Muscle of leg (tissue), 11 donors: ENCODE measurements around the gene SOWAHA. TPM values are rescaled to one million over a fixed set of nuclear protein-coding genes. Genes with fewer than 3 reads are reported as not detected.
"Not testable (repeated sequence)": the region's sequence is repeated elsewhere in the genome, so short reads cannot be mapped to it uniquely, and the experiment has no call there.

ENCODE experiments used
- DNase-seq: peaks from one replicate; pipeline ENCODE4 v3.0.0; 2013
- H3K27ac ChIP-seq: one replicate; pipeline ENCODE4 v1.5.1; 2013; ENCODE audit warnings: mild to moderate bottlenecking, low read length, control low read depth
- H3K27me3 ChIP-seq: one replicate; pipeline ENCODE4 v1.6.1; 2013; ENCODE audit warnings: low read length; ENCODE audit not compliant: control insufficient read depth, insufficient read depth
- H3K36me3 ChIP-seq: one replicate; pipeline ENCODE4 v1.6.1; 2013; ENCODE audit warnings: low read length; ENCODE audit not compliant: control insufficient read depth, insufficient read depth
- H3K4me1 ChIP-seq: one replicate; pipeline ENCODE4 v1.6.1; 2013; ENCODE audit warnings: low read length; ENCODE audit not compliant: control insufficient read depth, insufficient read depth
- H3K4me3 ChIP-seq: one replicate; pipeline ENCODE4 v1.5.1; 2013; ENCODE audit warnings: low read length, control low read depth
- H3K9me3 ChIP-seq: replicated peaks from 2 replicates; pipeline ENCODE4 v1.6.1; 2013; ENCODE audit warnings: low read depth, low read length; ENCODE audit not compliant: control insufficient read depth
- WGBS: methylation state at CpG from one replicate; pipeline ENCODE4 v1.1.5; 2013; ENCODE audit warnings: missing lambda C conversion rate; ENCODE audit not compliant: insufficient coverage; 5-methylcytosine and 5-hydroxymethylcytosine counted together
- polyA plus RNA-seq, 8 donors: library from polyadenylated mRNA; unstranded; fragments of 120-200 nt; gene quantifications; one replicate each; pipeline versions ENCODE4 v1.2.1 to v1.2.3, GENCODE V29; 2013; ENCODE audit warnings: inconsistent platforms in 1 of 8, low replicate concordance in 1 of 8; ENCODE audit not compliant: insufficient read length in 8 of 8, insufficient read depth in 1 of 8
- total RNA-seq: library from RNA; stranded (reverse); fragments of 120-200 nt; gene quantifications from one replicate; pipeline ENCODE4 v1.2.4, GENCODE V29; 2013

Gene SOWAHA
- total and polyA plus RNA-seq, 9 donors, result 0.04 to 2.5 (median 0.11) TPM; not detected in 1

- H3K9me3 ChIP-seq, H3K4me1 ChIP-seq, H3K36me3 ChIP-seq, H3K4me3 ChIP-seq, H3K27ac ChIP-seq, DNase-seq: not testable (repeated sequence)
- no CpG with 5 or more reads among the region's 6 CpGs for WGBS
- peaks cover 31% of the 10 kb centered on the region for H3K27me3 ChIP-seq
These were observed 7.2 kb upstream of the SOWAHA start for GRCh38 chr5:132805872-132806271.

GRCh38 chr5:132806804-132807162, 6.3 kb upstream of the SOWAHA start:
- not testable (repeated sequence) for H3K27ac ChIP-seq, H3K4me1 ChIP-seq, H3K36me3 ChIP-seq, DNase-seq, H3K4me3 ChIP-seq, H3K9me3 ChIP-seq
- 88% methylated on average over 7 of the region's 12 CpGs for WGBS
- peaks cover 37% of the 10 kb centered on the region for H3K27me3 ChIP-seq

- 64% methylated on average over 3 of the region's 12 CpGs for WGBS
- Histone ChIP-seq H3K27ac (no peak overlapping the region), H3K4me3 (no peak overlapping the region), H3K9me3 (no peaks in the 10 kb centered on the region), H3K36me3 (no peaks in the 10 kb centered on the region), H3K27me3 (peaks cover 40% of the 10 kb centered on the region), H3K4me1 (no peaks in the 10 kb centered on the region)
- no peak for DNase-seq
These were observed 5.8 kb upstream of the SOWAHA start for GRCh38 chr5:132807163-132807838.

- peaks cover 44% of the 10 kb centered on the region for H3K27me3 ChIP-seq
- no peak for DNase-seq
- no peak overlapping the region for H3K27ac ChIP-seq
- peaks cover 3% of the 10 kb centered on the region for H3K4me1 ChIP-seq
- WGBS, result no CpG with 5 or more reads among the region's 2 CpGs
- no peak overlapping the region for H3K4me3 ChIP-seq
- no peaks in the 10 kb centered on the region for H3K9me3 ChIP-seq
- no peaks in the 10 kb centered on the region for H3K36me3 ChIP-seq
These were observed 4.7 kb upstream of the SOWAHA start for GRCh38 chr5:132808448-132808847.

GRCh38 chr5:132808866-132809265, 4.2 kb upstream of the SOWAHA start:
- Histone ChIP-seq H3K36me3 (no peaks in the 10 kb centered on the region), H3K27ac (no peak overlapping the region), H3K9me3 (no peaks in the 10 kb centered on the region), H3K4me1 (peaks cover 4% of the 10 kb centered on the region), H3K4me3 (no peak overlapping the region), H3K27me3 (peaks cover 48% of the 10 kb centered on the region)
- DNase-seq, result no peak
- WGBS, result 35% methylated on average over 2 of the region's 3 CpGs

GRCh38 chr5:132810605-132811004, 2.5 kb upstream of the SOWAHA start:
- H3K9me3 ChIP-seq, result no peaks in the 10 kb centered on the region
- WGBS, result 63% methylated on average over 1 of the region's 5 CpGs
- H3K36me3 ChIP-seq, result no peaks in the 10 kb centered on the region
- peaks cover 4% of the 10 kb centered on the region for H3K4me1 ChIP-seq
- H3K27me3 ChIP-seq, result peaks cover 62% of the 10 kb centered on the region
- DNase-seq, result no peak
- no peak overlapping the region for H3K27ac ChIP-seq
- H3K4me3 ChIP-seq, result no peak overlapping the region

- Histone ChIP-seq H3K4me3 (no peak overlapping the region), H3K9me3 (no peaks in the 10 kb centered on the region), H3K4me1 (peaks cover 4% of the 10 kb centered on the region), H3K36me3 (no peaks in the 10 kb centered on the region), H3K27ac (no peak overlapping the region), H3K27me3 (peaks cover 61% of the 10 kb centered on the region)
- DNase-seq, result no peak
- 28% methylated on average over 10 of the region's 18 CpGs for WGBS
These were observed 858 bp upstream of the SOWAHA start for GRCh38 chr5:132812123-132812765.

- DNase-seq, result no peak
- Histone ChIP-seq H3K4me3 (no peak overlapping the region), H3K36me3 (no peaks in the 10 kb centered on the region), H3K4me1 (peaks cover 4% of the 10 kb centered on the region), H3K27me3 (peaks cover 60% of the 10 kb centered on the region), H3K27ac (no peak overlapping the region), H3K9me3 (no peaks in the 10 kb centered on the region)
- WGBS, result 2% methylated on average over 110 of the region's 110 CpGs
These were observed 749 bp downstream of the SOWAHA start for GRCh38 chr5:132813599-132814502.

GRCh38 chr5:132814503-132815294, 1.6 kb downstream of the SOWAHA start:
- H3K4me1 ChIP-seq, result peaks cover 8% of the 10 kb centered on the region
- no peak overlapping the region for H3K27ac ChIP-seq
- H3K9me3 ChIP-seq, result no peaks in the 10 kb centered on the region
- H3K27me3 ChIP-seq, result peaks cover 66% of the 10 kb centered on the region
- 42% methylated on average over 74 of the region's 81 CpGs for WGBS
- no peaks in the 10 kb centered on the region for H3K36me3 ChIP-seq
- no peak overlapping the region for H3K4me3 ChIP-seq
- DNase-seq, result no peak
